ENCODE data around the gene SLC25A22. TPM values are rescaled to one million over a fixed set of nuclear protein-coding genes. Genes with fewer than 3 reads are reported as not detected.

Gene SLC25A22
- total and polyA plus RNA-seq, 4 experiments from 2014 or later: 9.4 to 24.1 (median 18.7) TPM

GRCh38 chr11:789943-790342, 8.1 kb downstream of the SLC25A22 start, which contains the start of gene CEND1:
CEND1 (minus strand) TSS chr11:790090; CDS start chr11:788576, 1,514 bp downstream.
- Histone ChIP-seq H3K27ac (ENCODE audit: low read depth, low read length) (no peak within 1 kb of the TSS), H3K9me3 (ENCODE audit: control insufficient read depth in 1 of 2, low read length in 2 of 2) (no peaks in the 10 kb centered on the region), H3K4me1 (ENCODE audit: insufficient read depth, low read length) (peaks cover 10% of the 10 kb centered on the region), H3K36me3 (ENCODE audit: insufficient read depth, low read length) (peaks cover 12% of the 10 kb centered on the region), H3K4me3 (ENCODE audit: low read length in 2 of 2) (no peak within 1 kb of the TSS), H3K27me3 (ENCODE audit: insufficient read depth, low read length) (peaks cover 4% of the 10 kb centered on the region)
- H3K4me1 Mint-ChIP-seq: peaks cover under 1 to 6% (median 2%) of the 10 kb centered on the region in 4 donors
- CTCF ChIA-PET (ENCODE audit: partially characterized antibody): no interaction called here
- peak within 1 kb of the TSS in 1 of 8 donors; percentile 53 for H3K4me3 Mint-ChIP-seq
- POLR2A ChIA-PET (ENCODE audit: partially characterized antibody): interaction anchor here (1.5 kb wide), 1 partner anchor 14 kb away, joined by 4 read pairs; no protein-coding TSS in a partner anchor
- intact Hi-C loops (cut with micrococcal nuclease): no loop called here
- H3K36me3 Mint-ChIP-seq: peaks cover 0 to 5% of the 10 kb centered on the region in 2 donors
- H3K9me3 Mint-ChIP-seq: peaks cover 0 to 1% (median 0%) of the 10 kb centered on the region in 8 donors
- no peaks in the 10 kb centered on the region for H3K27me3 Mint-ChIP-seq
- no peak within 1 kb of the TSS for H3K27ac Mint-ChIP-seq
- no peak for DNase-seq

- CTCF ChIA-PET (ENCODE audit: partially characterized antibody): no interaction called here
- H3K36me3 Mint-ChIP-seq: peaks cover 0 to 6% of the 10 kb centered on the region in 2 donors
- no peaks in the 10 kb centered on the region for H3K27me3 Mint-ChIP-seq
- no peaks in the 10 kb centered on the region for H3K9me3 ChIP-seq (ENCODE audit: control insufficient read depth in 1 of 2, low read length in 2 of 2)
- no peak overlapping the region for H3K4me3 ChIP-seq (ENCODE audit: low read length in 2 of 2)
- no peak overlapping the region for H3K27ac Mint-ChIP-seq
- H3K4me1 Mint-ChIP-seq: peaks cover 0 to 6% (median 2%) of the 10 kb centered on the region in 4 donors
- peaks cover 4% of the 10 kb centered on the region for H3K27me3 ChIP-seq (ENCODE audit: insufficient read depth, low read length)
- POLR2A ChIA-PET (ENCODE audit: partially characterized antibody): interaction anchor here (1.5 kb wide), 1 partner anchor 15 kb away, joined by 4 read pairs; no protein-coding TSS in a partner anchor
- peaks cover 0 to 1% (median 0%) of the 10 kb centered on the region in 8 donors for H3K9me3 Mint-ChIP-seq
- no peak for DNase-seq
- H3K27ac ChIP-seq (ENCODE audit: low read depth, low read length): no peak overlapping the region
- H3K36me3 ChIP-seq (ENCODE audit: insufficient read depth, low read length): peaks cover 6% of the 10 kb centered on the region
- H3K4me1 ChIP-seq (ENCODE audit: insufficient read depth, low read length): peaks cover 5% of the 10 kb centered on the region
- H3K4me3 Mint-ChIP-seq: peak overlapping the region in 1 of 8 donors; percentile 53
- intact Hi-C loops (cut with micrococcal nuclease): no loop called here
Observed at GRCh38 chr11:788953-789940, 8.8 kb downstream of the SLC25A22 start.

GRCh38 chr11:788009-788640, 10.0 kb downstream of the SLC25A22 start:
- peaks cover 0 to 6% (median 2%) of the 10 kb centered on the region in 4 donors for H3K4me1 Mint-ChIP-seq
- peak overlapping the region in 1 of 7 donors; percentile 18 for H3K27ac Mint-ChIP-seq
- Histone ChIP-seq H3K27ac (ENCODE audit: low read depth, low read length) (no peak overlapping the region), H3K4me3 (ENCODE audit: low read length in 2 of 2) (no peak overlapping the region), H3K36me3 (ENCODE audit: insufficient read depth, low read length) (no peaks in the 10 kb centered on the region), H3K27me3 (ENCODE audit: insufficient read depth, low read length) (peaks cover 4% of the 10 kb centered on the region), H3K9me3 (ENCODE audit: control insufficient read depth in 1 of 2, low read length in 2 of 2) (no peaks in the 10 kb centered on the region), H3K4me1 (ENCODE audit: insufficient read depth, low read length) (peaks cover 5% of the 10 kb centered on the region)
- CTCF ChIA-PET (ENCODE audit: partially characterized antibody): no interaction called here
- no peaks in the 10 kb centered on the region for H3K27me3 Mint-ChIP-seq
- no peaks in the 10 kb centered on the region for H3K9me3 Mint-ChIP-seq
- no peak for DNase-seq
- H3K36me3 Mint-ChIP-seq: peaks cover 0 to 6% of the 10 kb centered on the region in 2 donors
- POLR2A ChIA-PET (ENCODE audit: partially characterized antibody): no interaction called here
- H3K4me3 Mint-ChIP-seq: no peak overlapping the region
- intact Hi-C loops (cut with micrococcal nuclease): no loop called here

GRCh38 chr11:787084-787675, 10.9 kb downstream of the SLC25A22 start:
- H3K4me1 Mint-ChIP-seq: peaks cover 0 to 6% (median 2%) of the 10 kb centered on the region in 4 donors
- ChIA-PET POLR2A (ENCODE audit: partially characterized antibody) (interaction anchor here (2.7 kb wide), 1 partner anchor 9 kb away, joined by 13 read pairs; no protein-coding TSS in a partner anchor), CTCF (ENCODE audit: partially characterized antibody) (no interaction called here)
- no peak overlapping the region for H3K27ac ChIP-seq (ENCODE audit: low read depth, low read length)
- peaks cover 0 to 6% of the 10 kb centered on the region in 2 donors for H3K36me3 Mint-ChIP-seq
- peaks cover 5% of the 10 kb centered on the region for H3K4me1 ChIP-seq (ENCODE audit: insufficient read depth, low read length)
- H3K9me3 Mint-ChIP-seq: no peaks in the 10 kb centered on the region
- no peak overlapping the region for H3K27ac Mint-ChIP-seq
- DNase-seq: no peak
- H3K27me3 Mint-ChIP-seq: no peaks in the 10 kb centered on the region
- peaks cover 4% of the 10 kb centered on the region for H3K27me3 ChIP-seq (ENCODE audit: insufficient read depth, low read length)
- no peaks in the 10 kb centered on the region for H3K36me3 ChIP-seq (ENCODE audit: insufficient read depth, low read length)
- H3K4me3 Mint-ChIP-seq: no peak overlapping the region
- no peak overlapping the region for H3K4me3 ChIP-seq (ENCODE audit: low read length in 2 of 2)
- H3K9me3 ChIP-seq (ENCODE audit: control insufficient read depth in 1 of 2, low read length in 2 of 2): no peaks in the 10 kb centered on the region
- intact Hi-C loops (cut with micrococcal nuclease): no loop called here

- Mint-ChIP-seq H3K27ac (no peak overlapping the region), H3K4me1 (peaks cover 0 to 6% (median 2%) of the 10 kb centered on the region in 4 donors)
- intact Hi-C loops (cut with micrococcal nuclease): no loop called here
Observed at GRCh38 chr11:786235-787083, 11.6 kb downstream of the SLC25A22 start.

GRCh38 chr11:783581-784015, 14.5 kb downstream of the SLC25A22 start:
- H3K27ac Mint-ChIP-seq: no peak overlapping the region
- Histone ChIP-seq H3K27me3 (ENCODE audit: insufficient read depth, low read length) (no peaks in the 10 kb centered on the region), H3K36me3 (ENCODE audit: insufficient read depth, low read length) (no peaks in the 10 kb centered on the region), H3K4me3 (ENCODE audit: low read length in 2 of 2) (no peak overlapping the region), H3K27ac (ENCODE audit: low read depth, low read length) (no peak overlapping the region), H3K9me3 (ENCODE audit: control insufficient read depth in 1 of 2, low read length in 2 of 2) (no peaks in the 10 kb centered on the region), H3K4me1 (ENCODE audit: insufficient read depth, low read length) (peaks cover 4% of the 10 kb centered on the region)
- DNase-seq: peak in 2 of 5 donors; percentile 22 to 27
- CTCF ChIA-PET (ENCODE audit: partially characterized antibody): interaction anchor here (2.4 to 3.6 kb wide), 2 partner anchors 9 to 13 kb away, joined by 6 to 9 read pairs; no protein-coding TSS in a partner anchor
- no peak overlapping the region for H3K4me3 Mint-ChIP-seq
- POLR2A ChIA-PET (ENCODE audit: partially characterized antibody): interaction anchor here (1.1 kb wide), 1 partner anchor 37 kb away, joined by 3 read pairs; no protein-coding TSS in a partner anchor
- H3K4me1 Mint-ChIP-seq: peaks cover 2 to 6% (median 4%) of the 10 kb centered on the region in 4 donors
- intact Hi-C loops (cut with micrococcal nuclease): no loop called here
- H3K9me3 Mint-ChIP-seq: peaks cover 0 to 2% (median 0%) of the 10 kb centered on the region in 8 donors
- no peaks in the 10 kb centered on the region for H3K27me3 Mint-ChIP-seq
- peaks cover 0 to 3% of the 10 kb centered on the region in 2 donors for H3K36me3 Mint-ChIP-seq

More at GRCh38 chr11:786235-787083, 11.6 kb downstream of the SLC25A22 start:
- Histone ChIP-seq H3K9me3 (ENCODE audit: control insufficient read depth in 1 of 2, low read length in 2 of 2) (no peaks in the 10 kb centered on the region), H3K4me3 (ENCODE audit: low read length in 2 of 2) (no peak overlapping the region), H3K36me3 (ENCODE audit: insufficient read depth, low read length) (no peaks in the 10 kb centered on the region), H3K27me3 (ENCODE audit: insufficient read depth, low read length) (peaks cover 4% of the 10 kb centered on the region), H3K27ac (ENCODE audit: low read depth, low read length) (no peak overlapping the region), H3K4me1 (ENCODE audit: insufficient read depth, low read length) (peaks cover 5% of the 10 kb centered on the region)
- Mint-ChIP-seq H3K4me3 (peak overlapping the region in 1 of 8 donors; percentile 30), H3K9me3 (no peaks in the 10 kb centered on the region), H3K27me3 (no peaks in the 10 kb centered on the region), H3K36me3 (peaks cover 0 to 6% of the 10 kb centered on the region in 2 donors)
- DNase-seq: no peak
- CTCF ChIA-PET (ENCODE audit: partially characterized antibody): interaction anchor here (2.0 kb wide), 1 partner anchor 10 kb away, joined by 8 read pairs; no protein-coding TSS in a partner anchor
- POLR2A ChIA-PET (ENCODE audit: partially characterized antibody): interaction anchor here (2.7 kb wide), 1 partner anchor 10 kb away, joined by 13 read pairs; no protein-coding TSS in a partner anchor

All from CD4-positive, alpha-beta memory T cell (primary cell).